K562 (cell line): ENCODE measurements around the gene PSD4. TPM values are rescaled to one million over a fixed set of nuclear protein-coding genes. Genes with fewer than 3 reads are reported as not detected.
A peak's percentile ranks its signal among the peaks of the same experiment; 100 is the strongest.

ENCODE experiments used
- ATAC-seq: fragments of 200-7000 bp; cut with Tn5 transposase; 3 replicates; pipeline ENCODE4 v1.9.1; 2020; ENCODE audit warnings: moderate library complexity
- BruUV-seq: library from RNA; stranded (reverse); fragments of 400-500 nt; replicated peaks from 2 replicates; lab custom pipeline; 2021; lab: Mats Ljungman, UMichigan
- CTCF ChIA-PET: fragments of 300-600 bp; formaldehyde crosslinking; extraction: SDS; loops from one replicate; lab custom pipeline; 2021; ENCODE audit warnings: low intra/inter-chr PET ratio; lab: Yijun Ruan, JAX
- POLR2A ChIA-PET: fragments of 300-600, 350-650 bp; sonication (Branson Sonifier 250); formaldehyde crosslinking; extraction: SDS; loops from one replicate; lab custom pipeline; 2021; ENCODE audit warnings: antibody characterized with exemption, inconsistent platforms; lab: Yijun Ruan, JAX
- DNase-seq, 4 experiments: peaks; one replicate each; pipeline versions ENCODE4 v3.0.0 to v3.0.0-alpha.2; 2011 to 2018; ENCODE audit warnings: low spot score in 3 of 4, mixed read lengths in 3 of 4; ENCODE audit errors: extremely low read depth in 1 of 4
- FAIRE-seq: peaks from 2 replicates; lab custom pipeline; 2011; peaks lifted over from hg19 to GRCh38; lab: Jason Lieb, UNC
- H2AFZ ChIP-seq: 2 replicates; pipeline ENCODE4 v1.6.0; 2011; ENCODE audit warnings: low read depth, low read length, control low read depth, inconsistent platforms
- H3K27ac ChIP-seq: fragments of 200-600 bp; 3 replicates; pipeline ENCODE4 v1.8.0; 2011; ENCODE audit warnings: low read depth, mild to moderate bottlenecking, control low read depth, inconsistent platforms, low read length, moderate library complexity, mixed read lengths; ENCODE audit errors: extremely low read depth
- H3K27me3 ChIP-seq, 2 experiments: fragments of 300-600 bp in 1 of 2; 2 replicates in 1 of 2; 3 replicates in 1 of 2; pipeline versions ENCODE4 v1.6.0 to v1.8.0; 2011; ENCODE audit warnings: inconsistent platforms in 2 of 2, low read length in 2 of 2, mild to moderate bottlenecking in 1 of 2, mixed read lengths in 1 of 2, moderate library complexity in 1 of 2; ENCODE audit not compliant: control insufficient read depth in 2 of 2, insufficient read depth in 2 of 2
- H3K36me3 ChIP-seq: fragments of 300-600 bp; 3 replicates; pipeline ENCODE4 v1.8.0; 2011; ENCODE audit warnings: mild to moderate bottlenecking, low read length, inconsistent platforms; ENCODE audit not compliant: control insufficient read depth, insufficient read depth
- H3K4me1 ChIP-seq, 2 experiments: fragments of 200-600 bp in 1 of 2; replicated peaks in 1 of 2; 2 replicates in 1 of 2; 3 replicates in 1 of 2; pipeline versions ENCODE4 v1.5.1 to v1.8.0; 2011; ENCODE audit warnings: inconsistent platforms in 2 of 2, low read length in 2 of 2, mild to moderate bottlenecking in 1 of 2, mixed read lengths in 1 of 2, moderate library complexity in 1 of 2; ENCODE audit not compliant: control insufficient read depth in 2 of 2, insufficient read depth in 2 of 2
- H3K4me2 ChIP-seq: 2 replicates; pipeline ENCODE4 v1.6.1; 2011; ENCODE audit warnings: low read length, control low read depth, inconsistent platforms, mixed read lengths; ENCODE audit not compliant: insufficient read depth
- H3K4me3 ChIP-seq: fragments of 200-600 bp; sonication (generic), shearing (Covaris generic); 2 replicates; pipeline ENCODE4 v1.5.1; 2016; ENCODE audit warnings: control low read depth, inconsistent platforms
- H3K79me2 ChIP-seq: fragments of 200-600 bp; 3 replicates; pipeline ENCODE4 v1.8.0; 2011; ENCODE audit warnings: low read length, inconsistent platforms; ENCODE audit not compliant: control insufficient read depth, insufficient read depth
- H3K9ac ChIP-seq, 2 experiments: 2 replicates each; pipeline versions ENCODE4 v1.6.0 to v1.6.1; 2011; ENCODE audit warnings: low read depth in 2 of 2, low read length in 2 of 2, control low read depth in 1 of 2, inconsistent platforms in 1 of 2, mild to moderate bottlenecking in 1 of 2, mixed read lengths in 1 of 2; ENCODE audit not compliant: insufficient read depth in 1 of 2
- H3K9me1 ChIP-seq: one replicate; pipeline ENCODE4 v1.6.0; 2011; ENCODE audit warnings: inconsistent platforms, mild to moderate bottlenecking, low read length, moderate library complexity; ENCODE audit not compliant: control insufficient read depth, insufficient read depth
- H3K9me3 ChIP-seq: replicated peaks from 2 replicates; pipeline ENCODE4 v1.5.1; 2011; ENCODE audit warnings: low read depth, low read length, inconsistent platforms; ENCODE audit not compliant: control insufficient read depth, insufficient read depth
- H4K20me1 ChIP-seq: replicated peaks from 2 replicates; pipeline ENCODE4 v1.6.1; 2011; ENCODE audit warnings: low read length, inconsistent platforms, mixed read lengths; ENCODE audit not compliant: control insufficient read depth, insufficient read depth
- CBFA2T3 ChIP-seq: fragments of 450-650 bp; IDR thresholded peaks from 2 replicates; pipeline ENCODE4 v1.6.1; 2017
- ESRRA ChIP-seq: fragments of 450-650 bp; IDR thresholded peaks from 2 replicates; pipeline ENCODE4 v1.6.1; 2014; ENCODE audit warnings: low read depth, mild to moderate bottlenecking, moderate library complexity, borderline replicate concordance
- NCOA4 ChIP-seq: fragments of 450-650 bp; IDR thresholded peaks from 2 replicates; pipeline ENCODE4 v1.6.1; 2018; ENCODE audit warnings: mild to moderate bottlenecking; ENCODE audit not compliant: partially characterized antibody
- RBM25 ChIP-seq: fragments of 200-400 bp; formaldehyde crosslinking; IDR thresholded peaks from 2 replicates; pipeline ENCODE4 v1.6.1; 2018; ENCODE audit warnings: low read length, low read depth, moderate library complexity; ENCODE audit not compliant: severe bottlenecking
- RCOR1 ChIP-seq, 2 experiments: IDR thresholded peaks; 2 replicates each; pipeline ENCODE4 v1.6.1; 2012; ENCODE audit warnings: low read depth in 2 of 2, low read length in 2 of 2, borderline replicate concordance in 1 of 2, improper control_type of control experiment in 1 of 2
- SMARCE1 ChIP-seq: fragments of 450-650 bp; IDR thresholded peaks from 2 replicates; pipeline ENCODE4 v1.7.1; 2016; ENCODE audit warnings: mild to moderate bottlenecking
- ZNF778 ChIP-seq: fragments of 450-650 bp; formaldehyde crosslinking; IDR thresholded peaks from 2 replicates; pipeline ENCODE4 v1.4.0; 2020; ENCODE audit warnings: mild to moderate bottlenecking, moderate library complexity
- WGBS: fragments of 100-300 bp; shearing (Covaris generic); methylation state at CpG from one replicate; pipeline ENCODE4 v1.1.6; 2016; ENCODE audit warnings: low coverage, mixed read lengths; ENCODE audit not compliant: insufficient coverage; ENCODE audit errors: missing lambda C conversion rate; 5-methylcytosine and 5-hydroxymethylcytosine counted together
- in situ Hi-C: fragments of 300-500 bp; cut with MboI; formaldehyde crosslinking; loops from 4 replicates; pipeline ENCODE4 v1.15.0; 2018; ENCODE audit warnings: inconsistent platforms, mixed read lengths
- intact Hi-C: fragments of 100-400 bp; cut with micrococcal nuclease; formaldehyde crosslinking; loops from 2 replicates; pipeline ENCODE4 v1.14.2; 2022
- polyA plus RNA-seq, 8 experiments: library from polyadenylated mRNA; depleted of rRNA in 4 of 8; stranded (reverse) in 5 of 8; unstranded in 3 of 8; fragments of >200 nt; fragmentation: Nextera tagmentation in 2 of 8; fragmentation: Illumina TruSeq in 1 of 8; extraction: Ambion mirVana in 2 of 8; extraction: Trizol in 1 of 8; gene quantifications; 2 replicates each; pipeline versions ENCODE4 v1.2.1 to v1.2.3, GENCODE V29; 2011 to 2014; ENCODE audit warnings: inconsistent platforms in 1 of 8, missing spikeins in 1 of 8
- total RNA-seq, 7 experiments: library from RNA; depleted of rRNA in 6 of 7; stranded (reverse); fragments of >200 nt in 6 of 7; fragmentation: Illumina TruSeq in 2 of 7; extraction: Trizol in 2 of 7; gene quantifications; 2 replicates each; pipeline versions ENCODE4 v1.2.1 to v1.2.3, GENCODE V29; 2011 to 2021; ENCODE audit warnings: low replicate concordance in 1 of 7
- TF ChIP-seq, protein P1 (sequence below), 2 experiments: fragments of 450-650 bp in 1 of 2; sonication (generic) in 1 of 2; formaldehyde crosslinking; conservative IDR thresholded peaks; 2 replicates each; pipeline versions ENCODE4 v1.4.0 to v1.8.1; 2020 to 2022; ENCODE audit warnings: mild to moderate bottlenecking in 1 of 2, missing genetic modification reagents in 1 of 2
- TF ChIP-seq, protein P2 (sequence below): sonication (generic); formaldehyde crosslinking; IDR thresholded peaks from 2 replicates; pipeline ENCODE4 v1.8.1; 2022; ENCODE audit warnings: missing genetic modification reagents
- TF ChIP-seq, protein P3 (sequence below): IDR thresholded peaks from 2 replicates; pipeline ENCODE4 v1.6.1; 2016; ENCODE audit warnings: missing genetic modification characterization, missing compliant biosample characterization

PSD4 gene
- total and polyA plus RNA-seq, 9 of the 15 experiments (the other 6 are each of a cell fraction or from before 2014, with no cell fraction given), result 0.46 to 54.0 (median 20.8) TPM

DNA sequence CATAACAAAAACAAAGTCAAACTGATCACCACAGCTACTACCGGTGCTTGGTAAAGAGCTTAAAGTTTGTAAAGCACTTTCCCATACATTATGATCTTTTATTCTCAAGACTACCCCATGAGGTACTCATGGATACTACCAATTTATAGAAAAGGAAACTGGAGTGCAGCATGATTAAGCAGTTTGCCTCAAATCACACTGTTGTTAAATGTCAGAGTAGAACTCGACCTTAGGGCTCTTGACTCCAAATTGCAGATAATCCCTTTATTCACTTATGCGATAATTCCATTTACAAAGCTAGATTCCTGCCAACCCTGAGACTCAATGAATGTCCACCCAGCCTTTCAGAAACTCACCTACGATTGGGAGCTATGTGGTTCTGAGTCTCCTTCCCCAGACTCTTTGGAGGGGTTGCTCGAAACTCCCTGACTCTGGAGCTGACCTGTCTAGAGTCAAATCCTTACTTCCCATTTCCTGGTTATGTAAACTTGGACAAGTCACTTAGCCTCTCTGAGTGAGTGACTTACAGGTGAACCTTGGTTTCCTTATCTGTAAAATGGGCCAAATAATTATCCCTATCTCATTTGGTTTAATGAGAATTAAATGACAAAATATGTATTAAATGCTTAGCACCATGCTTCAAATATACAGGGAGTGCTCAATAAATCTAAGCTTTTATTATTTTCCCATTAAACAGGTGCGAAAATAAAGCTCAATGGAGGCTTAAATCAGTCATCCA, 47.4 kb downstream of the PSD4 start (continued):
- TF ChIP-seq, protein P1, sequence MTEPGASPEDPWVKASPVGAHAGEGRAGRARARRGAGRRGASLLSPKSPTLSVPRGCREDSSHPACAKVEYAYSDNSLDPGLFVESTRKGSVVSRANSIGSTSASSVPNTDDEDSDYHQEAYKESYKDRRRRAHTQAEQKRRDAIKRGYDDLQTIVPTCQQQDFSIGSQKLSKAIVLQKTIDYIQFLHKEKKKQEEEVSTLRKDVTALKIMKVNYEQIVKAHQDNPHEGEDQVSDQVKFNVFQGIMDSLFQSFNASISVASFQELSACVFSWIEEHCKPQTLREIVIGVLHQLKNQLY (CRISPR knock-in tag; conservative IDR thresholded peaks at IDR 0.05), result no peak
- TF ChIP-seq RCOR1 (IDR thresholded peaks at IDR 0.05; ENCODE audit: borderline replicate concordance in 1 of 2, low read depth in 2 of 2, low read length in 2 of 2) (no peak), RBM25 (peak; percentile 28), NCOA4 (no peak)
- TF ChIP-seq, protein P2, sequence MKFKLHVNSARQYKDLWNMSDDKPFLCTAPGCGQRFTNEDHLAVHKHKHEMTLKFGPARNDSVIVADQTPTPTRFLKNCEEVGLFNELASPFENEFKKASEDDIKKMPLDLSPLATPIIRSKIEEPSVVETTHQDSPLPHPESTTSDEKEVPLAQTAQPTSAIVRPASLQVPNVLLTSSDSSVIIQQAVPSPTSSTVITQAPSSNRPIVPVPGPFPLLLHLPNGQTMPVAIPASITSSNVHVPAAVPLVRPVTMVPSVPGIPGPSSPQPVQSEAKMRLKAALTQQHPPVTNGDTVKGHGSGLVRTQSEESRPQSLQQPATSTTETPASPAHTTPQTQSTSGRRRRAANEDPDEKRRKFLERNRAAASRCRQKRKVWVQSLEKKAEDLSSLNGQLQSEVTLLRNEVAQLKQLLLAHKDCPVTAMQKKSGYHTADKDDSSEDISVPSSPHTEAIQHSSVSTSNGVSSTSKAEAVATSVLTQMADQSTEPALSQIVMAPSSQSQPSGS, result no peak

DNA sequence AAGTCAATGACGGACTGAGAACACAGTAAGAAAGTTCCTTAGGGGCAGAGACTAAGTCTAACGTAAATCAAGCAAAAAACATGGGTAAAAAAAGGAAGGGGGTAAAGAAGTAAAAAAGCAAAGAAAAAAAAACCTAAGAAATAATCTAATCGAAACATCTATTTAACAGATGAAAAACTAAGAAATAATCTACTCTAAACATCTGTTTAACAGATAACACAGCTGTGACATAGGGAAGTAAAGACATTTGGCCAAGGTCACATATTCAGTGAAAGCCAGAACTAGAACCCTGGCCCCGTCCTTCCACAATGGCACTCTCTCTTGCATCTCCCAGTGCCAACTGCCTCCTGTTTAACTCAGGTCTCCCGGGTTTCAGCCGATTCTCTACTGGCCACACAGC, 48.1 kb downstream of the PSD4 start:
- ChIA-PET CTCF (no interaction called here), POLR2A (interaction anchor here (0.7 to 1.7 kb wide), 7 partner anchors 9 to 101 kb away, joined by 3 to 7 read pairs (median 3); no protein-coding TSS in a partner anchor)
- Histone ChIP-seq H3K79me2 (no peaks in the 10 kb centered on the region), H3K4me1 (peaks cover 10% of the 10 kb centered on the region in 2 experiments; a peak in 4 of 5 replicates), H3K4me3 (no peak overlapping the region), H4K20me1 (no peaks in the 10 kb centered on the region), H3K27me3 (0 out of 5 replicates have a peak, but pooled peaks cover 0 to 4% of the 10 kb centered on the region in 2 experiments), H3K4me2 (no peak overlapping the region), H3K9me3 (no peaks in the 10 kb centered on the region), H3K36me3 (no peaks in the 10 kb centered on the region), H2AFZ (no peak overlapping the region), H3K9me1 (no peaks in the 10 kb centered on the region), H3K27ac (no peak overlapping the region), H3K9ac (no peak overlapping the region)
- intact Hi-C loops (no loop called here), in situ Hi-C loops (no loop called here)
- no TSS peak for BruUV-seq
- ATAC-seq (no peak), DNase-seq (no peak), FAIRE-seq (no peak)
- WGBS, result 27% methylated on average over 6 of the region's 6 CpGs
- TF ChIP-seq SMARCE1 (peak; percentile 31; the same call in 1 of the 2 replicates), ZNF778 (no peak), CBFA2T3 (peak; percentile 7; the same call in 1 of the 2 replicates), ESRRA (peak; percentile 43; the same call in 1 of the 2 replicates)
- TF ChIP-seq, protein P3, sequence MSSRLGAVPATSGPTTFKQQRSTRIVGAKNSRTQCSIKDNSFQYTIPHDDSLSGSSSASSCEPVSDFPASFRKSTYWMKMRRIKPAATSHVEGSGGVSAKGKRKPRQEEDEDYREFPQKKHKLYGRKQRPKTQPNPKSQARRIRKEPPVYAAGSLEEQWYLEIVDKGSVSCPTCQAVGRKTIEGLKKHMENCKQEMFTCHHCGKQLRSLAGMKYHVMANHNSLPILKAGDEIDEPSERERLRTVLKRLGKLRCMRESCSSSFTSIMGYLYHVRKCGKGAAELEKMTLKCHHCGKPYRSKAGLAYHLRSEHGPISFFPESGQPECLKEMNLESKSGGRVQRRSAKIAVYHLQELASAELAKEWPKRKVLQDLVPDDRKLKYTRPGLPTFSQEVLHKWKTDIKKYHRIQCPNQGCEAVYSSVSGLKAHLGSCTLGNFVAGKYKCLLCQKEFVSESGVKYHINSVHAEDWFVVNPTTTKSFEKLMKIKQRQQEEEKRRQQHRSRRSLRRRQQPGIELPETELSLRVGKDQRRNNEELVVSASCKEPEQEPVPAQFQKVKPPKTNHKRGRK, result 0 out of 2 replicates have a peak, but pooled peaks have one; percentile 19
